Measurements from ENCODE around the gene PHETA1. TPM values are rescaled to one million over a fixed set of nuclear protein-coding genes. Genes with fewer than 3 reads are reported as not detected.

The PHETA1 gene
- total and polyA plus RNA-seq, 11 donors = 12.8 to 48.7 (median 24.5) TPM

- Histone ChIP-seq H3K4me3 (no peak overlapping the region), H3K4me1 (peaks cover 5 to 58% (median 34%) of the 10 kb centered on the region in 12 donors), H3K9me3 (no peaks in the 10 kb centered on the region), H3K36me3 (peaks cover 0 to 22% (median 13%) of the 10 kb centered on the region in 9 donors), H3K27me3 (no peaks in the 10 kb centered on the region), H3K27ac (peak overlapping the region in 2 of 12 donors; percentile 86 to 89)
- intact Hi-C loops (cut with DNase I) = no loop called here
- ATAC-seq (no peak), DNase-seq (no peak)
- TF ChIP-seq CTCF (IDR thresholded peaks at IDR 0.05) = no peak
- TF ChIP-seq POLR2A (IDR thresholded peaks at IDR 0.05) = no peak
- WGBS, 4 donors = 94 to 100% (median 97%) methylated on average over 2 of the region's 2 CpGs
These were observed 2.3 kb downstream of the PHETA1 start for GRCh38 chr12:111366583-111366982.

GRCh38 chr12:111366075-111366474, 2.8 kb downstream of the PHETA1 start:
- DNase-seq (no peak), ATAC-seq (no peak)
- intact Hi-C loops (cut with DNase I) = no loop called here
- peaks cover 0 to 22% (median 13%) of the 10 kb centered on the region in 9 donors for H3K36me3 ChIP-seq
- peaks cover 10 to 63% (median 39%) of the 10 kb centered on the region in 12 donors for H3K4me1 ChIP-seq
- no peak overlapping the region for H3K4me3 ChIP-seq
- WGBS, 4 donors = 97 to 98% (median 97%) methylated on average over 10 of the region's 10 CpGs
- no peaks in the 10 kb centered on the region for H3K9me3 ChIP-seq
- TF ChIP-seq POLR2A (IDR thresholded peaks at IDR 0.05) (no peak), CTCF (IDR thresholded peaks at IDR 0.05) (no peak)
- peak overlapping the region in 1 of 12 donors; percentile 62 for H3K27ac ChIP-seq
- no peaks in the 10 kb centered on the region for H3K27me3 ChIP-seq

- Histone ChIP-seq H3K36me3 (peaks cover 0 to 22% (median 13%) of the 10 kb centered on the region in 9 donors), H3K27ac (peak overlapping the region in 9 of 12 donors; percentile 29 to 83 (median 54))
- peak in 2 of 4 donors; percentile 21 to 28 for ATAC-seq
These were observed 5.3 kb downstream of the PHETA1 start for GRCh38 chr12:111363578-111363977.

More at GRCh38 chr12:111363578-111363977, 5.3 kb downstream of the PHETA1 start:
- Histone ChIP-seq H3K4me3 (no peak overlapping the region), H3K4me1 (peaks cover 11 to 64% (median 39%) of the 10 kb centered on the region in 12 donors), H3K27me3 (no peaks in the 10 kb centered on the region), H3K9me3 (no peaks in the 10 kb centered on the region)
- no peak for TF ChIP-seq POLR2A (IDR thresholded peaks at IDR 0.05)
- TF ChIP-seq CTCF (IDR thresholded peaks at IDR 0.05) = no peak
- intact Hi-C loops (cut with DNase I) = no loop called here
- peak in 2 of 5 donors; percentile 52 to 58 for DNase-seq
- 55 to 85% (median 74%) methylated on average over 2 to 3 of the region's 3 CpGs for WGBS, 4 donors
